IgD-negative memory B cell (primary cell): ENCODE data around the gene COL13A1. TPM values are rescaled to one million over a fixed set of nuclear protein-coding genes. Genes with fewer than 3 reads are reported as not detected.

Source experiments
- H3K27ac Mint-ChIP-seq, 3 donors: one replicate each; pipeline ENCODE4 v1.8.0; 2020 to 2022; ENCODE audit warnings: mild to moderate bottlenecking in 3 of 3, mixed read lengths in 3 of 3, moderate library complexity in 1 of 3
- H3K27me3 Mint-ChIP-seq: one replicate; pipeline ENCODE4 v1.8.0; 2021; ENCODE audit warnings: mixed read lengths
- H3K36me3 Mint-ChIP-seq: one replicate; pipeline ENCODE4 v1.8.0; 2020; ENCODE audit warnings: mild to moderate bottlenecking, mixed read lengths
- H3K4me1 Mint-ChIP-seq, 3 donors: one replicate each; pipeline ENCODE4 v1.8.0; 2020 to 2022; ENCODE audit warnings: mixed read lengths in 3 of 3, mild to moderate bottlenecking in 1 of 3
- H3K4me3 Mint-ChIP-seq, 4 donors: one replicate each; pipeline ENCODE4 v1.8.0; 2020 to 2022; ENCODE audit warnings: mild to moderate bottlenecking in 4 of 4, mixed read lengths in 4 of 4, moderate library complexity in 3 of 4
- H3K9me3 Mint-ChIP-seq, 3 donors: one replicate each; pipeline ENCODE4 v1.8.0; 2020 to 2021; ENCODE audit warnings: mixed read lengths in 3 of 3, mild to moderate bottlenecking in 1 of 3
- polyA plus RNA-seq: library from polyadenylated mRNA; unstranded; fragments of 300-500 nt; fragmentation: Illumina TruSeq; gene quantifications from one replicate; pipeline ENCODE4 v1.2.3, GENCODE V29; 2021

Gene COL13A1
- polyA plus RNA-seq, 1 donor from 2014 or later, result not detected

DNA sequence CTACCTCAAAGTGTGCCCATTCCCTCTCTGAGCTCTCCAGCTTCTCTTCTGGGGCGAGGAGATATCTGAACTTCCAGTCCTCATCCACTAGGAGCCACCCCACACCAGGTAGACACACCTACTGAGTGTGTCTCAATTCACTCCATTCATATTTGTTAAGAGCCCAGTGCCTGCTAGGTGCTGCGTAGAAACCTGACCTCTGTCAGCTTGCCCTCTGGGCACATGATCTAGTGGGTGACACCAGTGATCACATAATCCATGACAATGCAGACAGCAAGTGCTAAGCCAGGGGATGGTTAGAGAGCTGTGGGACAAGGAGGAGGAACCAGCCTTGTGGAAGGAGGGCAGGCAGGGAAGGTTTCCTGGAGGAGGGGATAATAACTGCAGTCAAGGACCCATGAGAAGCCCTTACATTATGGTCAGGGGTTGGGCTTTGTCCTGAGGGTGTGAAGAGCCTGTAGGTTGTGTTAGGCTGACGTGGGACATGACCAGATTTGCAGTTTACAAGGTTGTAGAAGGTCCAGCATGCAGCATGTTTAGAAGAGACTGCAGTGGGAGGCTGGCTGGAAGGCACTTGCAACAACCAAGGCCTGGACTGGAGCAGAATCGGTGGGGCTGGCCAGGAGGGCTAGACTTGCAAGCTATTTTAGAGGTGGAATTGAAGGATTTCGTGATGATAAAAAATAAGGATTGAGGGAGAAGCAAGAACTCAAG is 81.8 kb downstream of the COL13A1 start:
- Mint-ChIP-seq H3K4me1 (peaks cover 0 to 2% (median 0%) of the 10 kb centered on the region in 3 donors), H3K9me3 (peaks cover 0 to 2% (median 0%) of the 10 kb centered on the region in 3 donors), H3K4me3 (no peak overlapping the region), H3K36me3 (no peaks in the 10 kb centered on the region), H3K27ac (peak overlapping the region in 1 of 3 donors; percentile 72), H3K27me3 (peaks cover 15% of the 10 kb centered on the region)

DNA sequence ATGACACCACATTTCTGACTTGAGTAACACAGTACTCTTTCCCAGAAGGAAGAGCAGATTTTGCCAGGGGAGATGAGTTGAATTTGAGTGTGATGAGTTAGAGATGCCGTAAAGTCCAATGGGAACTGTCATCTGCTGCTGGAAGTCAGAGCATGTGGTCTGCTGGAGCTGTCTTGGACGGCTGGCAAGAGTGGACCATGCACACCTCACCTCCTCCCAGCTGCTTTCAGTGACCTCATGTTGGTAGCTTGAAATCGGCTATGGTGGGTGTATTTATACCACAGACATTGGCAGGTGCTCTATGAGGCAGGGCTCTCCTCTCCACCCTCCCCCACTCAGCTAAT is 82.3 kb downstream of the COL13A1 start:
- no peaks in the 10 kb centered on the region for H3K36me3 Mint-ChIP-seq
- peaks cover 15% of the 10 kb centered on the region for H3K27me3 Mint-ChIP-seq
- H3K4me1 Mint-ChIP-seq, result peaks cover 0 to 2% (median 0%) of the 10 kb centered on the region in 3 donors
- H3K27ac Mint-ChIP-seq, result peak overlapping the region in 1 of 3 donors; percentile 72
- H3K4me3 Mint-ChIP-seq, result peak overlapping the region in 1 of 4 donors; percentile 31
- peaks cover 0 to 2% (median 0%) of the 10 kb centered on the region in 3 donors for H3K9me3 Mint-ChIP-seq

DNA sequence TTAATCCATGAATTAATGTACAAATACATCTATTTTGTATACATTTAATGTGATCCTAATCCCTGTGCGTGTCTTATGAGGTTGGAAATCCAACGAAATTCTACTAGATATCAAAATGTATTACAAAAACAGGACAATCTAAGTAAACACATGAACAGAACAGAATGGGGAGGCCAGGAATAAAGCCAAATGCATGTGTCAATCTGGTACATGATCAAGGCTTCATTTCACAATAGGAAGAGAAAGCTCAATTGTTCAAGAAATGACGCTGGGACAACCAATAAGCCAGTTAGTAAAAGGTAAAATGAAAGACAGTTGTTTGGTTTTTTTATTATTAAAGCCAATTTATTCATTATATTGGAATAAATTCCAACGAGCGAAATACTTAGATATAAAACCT is 83.0 kb downstream of the COL13A1 start:
- no peak overlapping the region for H3K4me3 Mint-ChIP-seq
- H3K4me1 Mint-ChIP-seq, result peaks cover 0 to 2% (median 0%) of the 10 kb centered on the region in 3 donors
- peaks cover 15% of the 10 kb centered on the region for H3K27me3 Mint-ChIP-seq
- no peaks in the 10 kb centered on the region for H3K36me3 Mint-ChIP-seq
- no peak overlapping the region for H3K27ac Mint-ChIP-seq
- peaks cover 0 to 2% (median 0%) of the 10 kb centered on the region in 3 donors for H3K9me3 Mint-ChIP-seq

DNA sequence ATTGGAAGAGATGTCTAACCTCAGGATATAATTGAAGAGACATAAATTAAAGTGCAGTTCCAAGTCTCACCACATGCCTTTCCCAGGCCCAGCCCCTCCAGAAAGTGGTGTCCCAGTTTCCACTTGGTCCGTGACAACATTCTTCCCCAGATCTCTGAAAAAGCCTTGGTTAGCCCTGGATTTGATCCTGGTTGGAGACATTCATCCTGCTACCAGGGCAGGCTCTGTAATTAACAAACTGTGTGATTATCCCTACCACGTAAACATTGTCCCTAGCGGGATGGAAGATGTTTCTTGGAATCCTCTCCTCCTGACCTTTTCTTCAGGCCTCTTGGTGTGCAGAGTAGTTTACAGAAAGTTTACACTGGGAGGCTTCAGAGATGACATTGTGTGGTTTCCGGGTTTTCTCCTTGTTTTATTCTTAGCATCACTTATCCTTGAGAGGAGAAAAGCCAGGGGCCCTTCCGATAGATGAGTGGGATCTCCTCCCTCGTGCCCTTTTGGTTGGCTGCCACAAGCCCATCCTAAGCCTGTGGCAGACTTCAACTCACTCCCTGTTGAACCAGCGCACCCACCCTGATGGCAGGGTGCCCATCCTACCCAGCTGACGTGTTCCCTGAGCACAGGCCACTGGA is 83.8 kb downstream of the COL13A1 start:
- Mint-ChIP-seq H3K9me3 (peaks cover 0 to 2% (median 0%) of the 10 kb centered on the region in 3 donors), H3K4me1 (peaks cover 0 to 1% (median 0%) of the 10 kb centered on the region in 3 donors), H3K36me3 (no peaks in the 10 kb centered on the region), H3K27me3 (peaks cover 14% of the 10 kb centered on the region), H3K4me3 (no peak overlapping the region), H3K27ac (no peak overlapping the region)

DNA sequence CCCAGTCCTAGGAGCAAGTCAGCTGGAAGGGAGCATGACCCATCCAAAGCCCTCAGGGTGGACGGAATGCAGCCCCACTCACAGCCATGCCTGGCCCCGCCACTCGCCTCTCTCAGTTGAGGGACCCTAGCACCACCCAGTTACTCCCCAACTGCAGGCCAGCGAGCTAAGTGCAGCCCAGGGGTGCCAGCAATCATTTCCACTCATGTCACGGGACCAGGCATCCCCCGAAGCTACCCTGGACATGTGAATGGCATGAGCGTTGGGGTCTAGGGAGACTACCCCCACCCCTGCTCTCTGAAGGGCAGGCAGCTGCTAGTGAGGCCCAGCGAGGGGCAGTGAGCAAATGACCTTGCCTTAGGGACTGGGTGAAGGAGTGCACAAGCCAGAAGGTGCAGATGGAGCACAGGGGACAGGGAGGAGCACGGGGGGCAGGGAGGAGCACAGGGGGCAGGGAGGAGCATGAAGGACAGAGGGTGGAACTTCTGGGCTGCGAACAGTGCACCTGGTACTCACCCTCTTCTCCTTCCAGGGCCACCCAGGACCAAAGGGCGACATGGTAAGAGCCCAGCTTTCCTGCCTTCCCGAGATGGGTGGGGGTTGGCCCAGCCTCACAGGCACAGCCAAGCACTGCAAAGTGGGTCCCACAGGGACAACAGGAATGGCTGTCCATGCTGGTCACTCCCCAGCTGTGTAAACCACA is 87.3 kb downstream of the COL13A1 start:
- Mint-ChIP-seq H3K4me3 (peak overlapping the region in 1 of 4 donors; percentile 27), H3K4me1 (no peaks in the 10 kb centered on the region), H3K27me3 (no peaks in the 10 kb centered on the region), H3K27ac (no peak overlapping the region), H3K36me3 (no peaks in the 10 kb centered on the region), H3K9me3 (no peaks in the 10 kb centered on the region)

DNA sequence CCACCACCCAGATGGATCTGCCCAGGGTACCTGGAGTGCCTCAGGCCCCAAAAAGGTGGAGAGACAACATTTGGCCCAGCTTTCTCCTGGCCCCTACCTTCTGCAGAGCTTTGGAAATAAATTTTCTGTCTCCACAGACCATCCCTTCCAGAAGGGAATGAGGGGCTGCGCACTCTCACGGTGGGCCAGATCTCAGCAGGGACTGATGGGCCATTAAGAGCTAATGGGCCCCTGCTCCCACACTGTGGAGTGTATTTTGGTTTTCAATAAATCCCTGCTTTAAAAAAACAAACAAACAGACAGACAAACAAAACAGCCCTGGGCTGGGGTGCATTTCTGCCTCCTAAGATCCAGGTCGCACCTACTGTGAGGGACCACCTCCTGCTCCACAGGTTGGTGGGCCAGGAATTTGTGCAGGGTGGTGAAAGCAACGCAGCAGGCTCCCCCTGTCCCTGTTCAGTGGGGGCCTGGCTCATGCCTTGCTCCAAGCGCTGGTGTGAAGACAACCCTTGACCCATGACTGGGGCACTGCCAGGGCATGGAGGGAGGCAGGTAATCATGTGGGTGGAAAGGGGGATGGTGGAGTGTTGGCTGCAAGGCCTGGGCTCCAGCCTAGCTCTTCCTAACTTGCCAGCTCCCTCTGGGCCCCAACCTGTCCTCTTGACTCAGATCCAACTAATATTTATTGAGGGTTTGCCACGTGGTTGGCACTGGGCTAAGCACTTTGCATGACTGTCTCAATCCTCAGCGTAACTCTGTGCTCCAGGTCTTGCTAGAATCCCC is 88.5 kb downstream of the COL13A1 start:
- Mint-ChIP-seq H3K4me3 (no peak overlapping the region), H3K27me3 (no peaks in the 10 kb centered on the region), H3K9me3 (no peaks in the 10 kb centered on the region), H3K27ac (no peak overlapping the region), H3K36me3 (no peaks in the 10 kb centered on the region), H3K4me1 (no peaks in the 10 kb centered on the region)

DNA sequence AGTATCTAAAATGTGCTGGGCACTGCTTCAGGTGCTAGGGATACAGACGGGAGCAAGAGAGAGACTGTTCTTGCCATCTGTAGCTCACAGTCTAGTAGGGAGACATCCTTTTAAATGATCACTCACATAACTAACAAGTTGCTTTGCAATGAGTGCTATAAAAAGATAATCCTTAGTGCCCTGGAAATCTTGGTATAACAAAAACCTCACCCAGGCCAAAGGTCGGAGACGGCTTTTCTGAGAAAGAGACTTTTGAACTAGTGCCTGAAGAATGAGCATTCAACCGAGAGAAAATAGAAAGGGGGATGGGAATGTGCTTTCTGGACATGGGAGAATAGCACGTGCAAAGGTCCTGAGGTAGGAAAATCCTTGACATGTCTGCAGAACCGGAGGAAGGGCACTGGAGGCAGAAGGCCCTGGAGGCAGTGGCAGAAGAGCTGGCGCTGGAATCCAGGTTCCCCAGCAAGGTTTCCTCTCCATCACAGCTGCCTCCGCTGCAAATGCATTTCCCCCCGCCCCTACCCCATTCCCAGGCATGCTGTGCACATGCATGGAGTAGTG is 89.4 kb downstream of the COL13A1 start:
- Mint-ChIP-seq H3K4me1 (no peaks in the 10 kb centered on the region), H3K27me3 (no peaks in the 10 kb centered on the region), H3K4me3 (no peak overlapping the region), H3K9me3 (no peaks in the 10 kb centered on the region), H3K27ac (no peak overlapping the region), H3K36me3 (no peaks in the 10 kb centered on the region)

DNA sequence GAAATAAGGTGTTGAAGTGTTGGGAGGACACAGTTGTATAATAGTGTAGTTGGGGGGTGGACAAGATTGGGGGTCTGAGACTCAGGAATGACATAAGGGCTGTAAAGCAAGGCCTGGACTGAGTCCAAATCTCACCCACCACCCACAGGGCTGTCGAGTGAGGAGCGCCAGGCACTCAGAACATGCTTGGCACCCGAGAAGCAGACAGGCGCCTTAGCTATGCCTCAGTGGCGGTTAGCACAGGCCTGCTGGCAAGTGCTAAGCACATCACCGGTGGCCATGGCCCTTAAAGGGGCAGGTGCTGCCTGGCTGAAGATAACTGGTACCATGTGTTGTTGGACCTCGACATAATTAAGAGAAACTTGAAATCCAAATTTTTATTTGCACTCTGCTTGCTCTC is 90.7 kb downstream of the COL13A1 start:
- Mint-ChIP-seq H3K9me3 (no peaks in the 10 kb centered on the region), H3K4me1 (no peaks in the 10 kb centered on the region), H3K36me3 (no peaks in the 10 kb centered on the region), H3K27ac (no peak overlapping the region), H3K4me3 (peak overlapping the region in 1 of 4 donors; percentile 82), H3K27me3 (no peaks in the 10 kb centered on the region)

DNA sequence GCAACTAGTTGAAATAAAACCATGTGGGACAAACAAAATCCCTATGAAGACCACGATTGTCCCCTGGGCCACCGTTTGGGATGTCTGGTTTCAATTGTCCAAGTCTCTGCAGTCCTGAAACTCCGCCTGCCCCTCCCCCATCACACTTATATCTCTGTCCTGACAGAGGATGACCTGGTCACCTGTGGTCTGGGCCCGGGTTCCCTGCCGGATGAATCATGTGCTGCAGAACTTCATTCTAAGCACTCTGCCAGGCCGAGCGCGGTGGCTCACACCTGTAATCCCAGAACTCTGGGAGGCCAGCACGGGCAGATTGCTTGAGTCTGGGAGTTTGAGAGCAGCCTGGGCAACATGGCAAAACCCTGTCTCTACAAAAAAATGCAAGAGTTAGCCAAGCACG is 91.1 kb downstream of the COL13A1 start:
- H3K4me1 Mint-ChIP-seq, result no peaks in the 10 kb centered on the region
- no peaks in the 10 kb centered on the region for H3K27me3 Mint-ChIP-seq
- no peak overlapping the region for H3K4me3 Mint-ChIP-seq
- H3K9me3 Mint-ChIP-seq, result no peaks in the 10 kb centered on the region
- H3K27ac Mint-ChIP-seq, result no peak overlapping the region
- no peaks in the 10 kb centered on the region for H3K36me3 Mint-ChIP-seq

DNA sequence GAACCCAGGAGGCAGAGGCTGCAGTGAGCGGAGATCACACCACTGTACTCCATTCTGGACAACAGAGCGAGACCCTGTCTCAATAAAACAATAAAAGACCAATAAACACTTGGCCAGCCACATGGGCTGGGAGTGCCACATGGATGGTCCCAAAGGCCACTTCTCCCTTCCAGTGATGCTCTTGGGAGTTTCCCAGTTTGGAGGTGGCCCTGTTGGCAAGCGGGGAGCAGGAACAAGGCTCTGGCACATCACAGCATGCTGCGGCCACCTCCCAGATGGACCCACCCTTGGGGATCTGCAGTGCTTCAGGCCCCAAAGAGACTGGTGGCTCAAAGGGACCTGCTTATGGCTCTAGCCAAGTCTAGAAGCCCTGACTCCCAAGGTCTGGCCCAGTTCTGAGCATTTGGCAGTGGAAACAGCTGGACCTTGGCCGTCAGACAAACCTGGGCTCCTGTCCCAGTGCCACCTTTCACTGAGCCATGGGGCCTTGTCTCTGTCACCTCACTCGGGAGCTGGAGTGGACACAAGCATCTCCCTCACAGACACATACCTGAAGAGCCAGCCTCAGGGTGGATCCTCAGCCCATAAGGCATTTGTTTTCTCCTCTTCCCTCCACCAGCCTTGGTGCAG is 91.7 kb downstream of the COL13A1 start:
- Mint-ChIP-seq H3K4me3 (no peak overlapping the region), H3K4me1 (peaks cover 0 to under 1% (median 0%) of the 10 kb centered on the region in 3 donors), H3K9me3 (no peaks in the 10 kb centered on the region), H3K27me3 (no peaks in the 10 kb centered on the region), H3K27ac (no peak overlapping the region), H3K36me3 (no peaks in the 10 kb centered on the region)

DNA sequence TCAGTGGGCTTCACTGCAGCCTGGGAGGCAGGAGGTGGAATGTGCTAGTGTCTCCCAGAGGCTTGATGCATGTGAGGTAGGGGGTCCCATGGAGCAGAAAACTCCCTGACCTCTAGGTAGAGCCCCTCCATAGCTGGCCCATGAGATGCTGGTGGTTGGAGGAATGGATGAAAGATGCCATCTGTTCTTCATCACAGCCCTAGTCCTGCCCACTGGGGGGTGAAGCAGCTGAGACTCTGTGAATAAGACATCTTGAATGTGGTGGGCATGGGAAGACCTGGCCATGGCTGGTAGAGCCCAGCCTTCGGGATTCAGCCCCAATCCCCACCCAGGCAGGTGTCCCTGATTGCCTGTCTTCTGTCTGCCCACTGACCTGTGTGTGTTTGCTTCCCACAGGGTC is 92.5 kb downstream of the COL13A1 start:
- Mint-ChIP-seq H3K27me3 (no peaks in the 10 kb centered on the region), H3K36me3 (no peaks in the 10 kb centered on the region), H3K4me3 (no peak overlapping the region), H3K4me1 (peaks cover 0 to 4% (median 0%) of the 10 kb centered on the region in 3 donors), H3K27ac (no peak overlapping the region), H3K9me3 (no peaks in the 10 kb centered on the region)

DNA sequence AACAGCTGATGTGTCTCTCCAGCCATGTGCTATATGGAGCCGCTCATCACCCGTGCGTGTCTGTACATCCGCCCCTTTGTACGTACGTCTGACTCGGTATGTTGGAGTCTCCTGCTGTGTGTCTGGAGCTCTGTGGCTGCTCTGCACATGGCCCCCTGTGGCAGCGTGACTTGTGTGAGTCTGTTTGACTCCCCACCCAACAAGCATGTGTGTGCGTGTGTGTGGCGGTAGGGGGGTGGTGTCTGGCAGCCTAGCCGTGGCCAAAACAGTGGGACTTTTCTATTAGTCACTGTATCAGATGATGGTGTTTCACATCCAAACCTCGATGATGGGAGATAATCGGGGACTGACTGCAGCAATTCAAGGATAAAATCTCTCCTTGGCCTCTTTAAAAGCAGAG is 94.1 kb downstream of the COL13A1 start:
- H3K4me1 Mint-ChIP-seq, result peaks cover 0 to 4% (median 0%) of the 10 kb centered on the region in 3 donors
- H3K27ac Mint-ChIP-seq, result no peak overlapping the region
- no peaks in the 10 kb centered on the region for H3K27me3 Mint-ChIP-seq
- H3K9me3 Mint-ChIP-seq, result no peaks in the 10 kb centered on the region
- H3K36me3 Mint-ChIP-seq, result no peaks in the 10 kb centered on the region
- H3K4me3 Mint-ChIP-seq, result no peak overlapping the region

DNA sequence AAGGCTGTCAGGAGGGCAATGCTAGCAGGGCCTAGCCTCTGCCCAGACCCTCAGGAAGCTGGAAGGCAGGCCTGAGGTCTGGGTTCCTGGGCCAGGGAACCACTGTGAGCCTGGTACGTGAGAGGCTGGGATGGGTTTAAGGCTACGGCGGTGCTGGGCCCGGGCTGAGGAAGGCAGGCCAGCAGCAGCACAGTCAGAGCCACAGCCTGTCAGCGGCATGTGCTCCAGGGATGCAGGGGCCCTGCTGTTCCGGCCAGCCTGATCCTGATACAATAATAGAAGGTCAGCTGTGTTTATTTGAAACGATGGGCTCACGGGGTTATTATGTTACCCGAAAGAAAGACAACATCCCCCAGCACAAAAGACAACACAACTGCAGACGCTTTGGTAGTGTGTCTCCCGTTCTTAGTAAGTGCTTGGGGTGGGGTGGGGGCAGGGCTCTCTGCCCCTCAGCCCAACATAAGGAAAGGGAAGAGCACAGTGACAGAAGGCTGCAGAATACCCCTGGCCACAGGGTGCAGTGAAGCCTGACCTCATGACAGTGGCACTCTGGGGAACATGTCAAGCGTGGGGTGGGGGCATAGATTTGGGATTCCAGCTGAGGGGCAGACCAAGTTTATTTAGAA is 95.0 kb downstream of the COL13A1 start:
- H3K36me3 Mint-ChIP-seq, result no peaks in the 10 kb centered on the region
- H3K4me1 Mint-ChIP-seq, result peaks cover 0 to 4% (median 0%) of the 10 kb centered on the region in 3 donors
- no peak overlapping the region for H3K27ac Mint-ChIP-seq
- no peaks in the 10 kb centered on the region for H3K27me3 Mint-ChIP-seq
- no peak overlapping the region for H3K4me3 Mint-ChIP-seq
- no peaks in the 10 kb centered on the region for H3K9me3 Mint-ChIP-seq

DNA sequence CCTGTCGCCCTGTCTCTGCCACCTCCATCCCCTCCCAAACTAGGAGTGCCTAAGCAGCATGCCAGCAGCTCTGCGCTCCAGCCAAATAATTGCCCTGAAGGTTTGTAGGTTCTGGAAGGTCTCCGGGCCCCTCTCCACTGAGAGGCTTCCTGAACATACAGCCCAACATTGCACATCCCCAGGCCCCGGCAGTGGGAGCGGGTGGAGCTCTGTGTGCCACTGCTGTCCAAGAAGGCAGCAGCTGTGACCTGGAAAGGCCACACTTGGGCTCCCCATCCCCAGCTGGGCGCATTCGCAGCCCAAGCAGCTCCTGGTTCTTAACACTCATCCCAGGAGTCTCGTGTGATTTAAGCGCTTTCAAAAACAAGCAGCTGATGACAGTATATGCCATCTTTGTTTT is 95.7 kb downstream of the COL13A1 start:
- Mint-ChIP-seq H3K4me3 (no peak overlapping the region), H3K36me3 (no peaks in the 10 kb centered on the region), H3K27ac (peak overlapping the region in 1 of 3 donors; percentile 35), H3K4me1 (peaks cover 0 to 4% (median 0%) of the 10 kb centered on the region in 3 donors), H3K27me3 (no peaks in the 10 kb centered on the region), H3K9me3 (no peaks in the 10 kb centered on the region)
